ENCODE measurements around the gene KDM8. TPM values are rescaled to one million over a fixed set of nuclear protein-coding genes. Genes with fewer than 3 reads are reported as not detected.
"Not testable (repeated sequence)": the region's sequence is repeated elsewhere in the genome, so short reads cannot be mapped to it uniquely, and the experiment has no call there.

Gene KDM8
- total RNA-seq, 2 donors from 2014 or later, result 6.0 to 18.5 TPM

DNA sequence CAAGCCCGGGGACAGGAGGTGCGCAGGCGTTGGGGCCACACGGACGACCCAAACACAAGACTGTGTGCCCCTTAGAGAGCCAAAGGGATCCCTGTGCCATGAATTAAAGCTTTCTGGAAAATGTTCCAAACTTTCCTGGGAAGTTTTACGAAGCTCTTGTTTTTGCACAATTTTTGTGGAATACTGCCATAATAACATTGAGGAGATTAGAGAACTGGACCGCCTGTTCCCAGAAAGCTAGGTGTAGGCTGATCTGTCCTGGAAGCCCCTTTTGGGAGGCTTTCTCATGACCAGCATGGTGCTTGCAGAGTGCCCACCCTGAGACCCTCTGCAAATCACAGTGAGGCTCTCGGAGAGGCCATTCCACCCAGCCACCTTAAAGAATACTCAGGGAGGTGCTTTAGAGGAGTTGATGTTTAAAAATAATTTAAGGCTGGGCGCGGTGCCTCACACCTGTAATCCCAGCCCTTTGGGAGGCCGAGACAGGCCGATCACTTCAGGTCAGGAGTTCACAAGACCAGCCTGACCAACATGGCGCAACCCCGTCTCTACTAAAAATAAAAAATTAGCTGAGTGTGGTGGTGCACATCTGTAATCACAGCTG is 1.1 kb downstream of the KDM8 start:
- H3K27me3 ChIP-seq, result no peaks in the 10 kb centered on the region
- H3K9me3 ChIP-seq, result no peaks in the 10 kb centered on the region
- DNase-seq (no peak), ATAC-seq (no peak)
- peak overlapping the region; percentile 23 to 27 for H3K4me3 ChIP-seq
- TF ChIP-seq POLR2A (IDR thresholded peaks at IDR 0.05) (no peak), CTCF (IDR thresholded peaks at IDR 0.05) (no peak)
- peaks cover 61% of the 10 kb centered on the region for H3K4me1 ChIP-seq
- 34 to 45% methylated on average over 12 to 14 of the region's 14 CpGs for WGBS, 2 donors
- H3K36me3 ChIP-seq (replicated peaks in 1 of 2; ENCODE audit: insufficient read depth in 1 of 2, low read depth in 2 of 2), result no peaks in the 10 kb centered on the region
- intact Hi-C loops (cut with DNase I), result no loop called here
- H3K27ac ChIP-seq, result peak overlapping the region; percentile 94 to 99 (median 97)

GRCh38 chr16:27205423-27206065 is 2.2 kb downstream of the KDM8 start:
- no peak for ATAC-seq
- intact Hi-C loops (cut with DNase I), result no loop called here
- H3K36me3 ChIP-seq (replicated peaks in 1 of 2; ENCODE audit: insufficient read depth in 1 of 2, low read depth in 2 of 2), result no peaks in the 10 kb centered on the region
- no peak for DNase-seq
- TF ChIP-seq POLR2A (IDR thresholded peaks at IDR 0.05) (no peak), CTCF (IDR thresholded peaks at IDR 0.05) (no peak)
- 73% methylated on average over 10 of the region's 10 CpGs for WGBS, 2 donors
- no peaks in the 10 kb centered on the region for H3K9me3 ChIP-seq
- H3K4me3 ChIP-seq, result no peak overlapping the region
- peak overlapping the region in 3 of 4 donors; percentile 94 to 99 (median 97) for H3K27ac ChIP-seq
- no peaks in the 10 kb centered on the region for H3K27me3 ChIP-seq
- peaks cover 73% of the 10 kb centered on the region for H3K4me1 ChIP-seq

- DNase-seq; H3K9me3 ChIP-seq; H3K27me3 ChIP-seq; intact Hi-C loops (cut with DNase I); H3K36me3 ChIP-seq (replicated peaks in 1 of 2; ENCODE audit: insufficient read depth in 1 of 2, low read depth in 2 of 2); ATAC-seq; H3K4me3 ChIP-seq: not testable (repeated sequence)
- WGBS, 2 donors, result 94 to 96% methylated on average over 10 of the region's 10 CpGs
- peak overlapping the region in 3 of 4 donors; percentile 89 to 99 (median 94) for H3K27ac ChIP-seq
- peaks cover 88% of the 10 kb centered on the region for H3K4me1 ChIP-seq
These were observed 3.8 kb downstream of the KDM8 start for GRCh38 chr16:27207121-27207520.

- Histone ChIP-seq H3K4me3 (no peak overlapping the region), H3K4me1 (peaks cover 93% of the 10 kb centered on the region), H3K9me3 (no peaks in the 10 kb centered on the region), H3K36me3 (replicated peaks in 1 of 2; ENCODE audit: insufficient read depth in 1 of 2, low read depth in 2 of 2) (no peaks in the 10 kb centered on the region), H3K27ac (peak overlapping the region; percentile 82 to 99 (median 92)), H3K27me3 (no peaks in the 10 kb centered on the region)
- ATAC-seq (no peak), DNase-seq (peak in 3 of 4 donors; percentile 39 to 69 (median 60))
- intact Hi-C loops (cut with DNase I), result no loop called here
- TF ChIP-seq CTCF (IDR thresholded peaks at IDR 0.05) (no peak), POLR2A (IDR thresholded peaks at IDR 0.05) (no peak)
- WGBS, 2 donors, result 48 to 57% methylated on average over 4 to 8 of the region's 8 CpGs
These were observed 4.9 kb downstream of the KDM8 start for GRCh38 chr16:27208081-27208680.

DNA sequence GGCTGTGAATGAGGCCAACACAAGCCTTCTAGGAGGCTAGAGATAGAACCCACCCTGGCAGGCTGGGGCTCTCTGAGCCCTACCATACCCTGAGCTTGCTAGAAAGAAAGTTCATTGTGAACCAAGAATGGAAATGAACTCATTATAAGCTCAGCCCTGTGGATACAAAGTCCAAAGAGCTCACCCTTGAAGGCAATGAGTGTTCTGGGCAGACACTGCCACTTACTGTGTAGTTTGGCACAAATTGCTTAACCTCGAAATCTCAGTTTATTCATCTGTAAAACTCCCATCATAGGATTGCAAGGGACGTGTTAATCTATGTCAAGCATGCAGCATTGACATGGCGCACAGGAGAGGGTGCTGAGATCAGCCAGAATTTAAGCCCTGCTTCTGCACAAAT is 5.5 kb downstream of the KDM8 start:
- WGBS, 2 donors, result 29 to 32% methylated on average over 3 of the region's 3 CpGs
- ATAC-seq (peak; percentile 80), DNase-seq (peak; percentile 69 to 88 (median 76))
- Histone ChIP-seq H3K4me3 (no peak overlapping the region), H3K9me3 (no peaks in the 10 kb centered on the region), H3K36me3 (replicated peaks in 1 of 2; ENCODE audit: insufficient read depth in 1 of 2, low read depth in 2 of 2) (no peaks in the 10 kb centered on the region), H3K27me3 (no peaks in the 10 kb centered on the region), H3K27ac (peak overlapping the region; percentile 82 to 99 (median 92)), H3K4me1 (peaks cover 97% of the 10 kb centered on the region)
- no peak for TF ChIP-seq CTCF (IDR thresholded peaks at IDR 0.05)
- TF ChIP-seq POLR2A (IDR thresholded peaks at IDR 0.05), result peak in 2 of 3 donors; percentile 66 to 67
- intact Hi-C loops (cut with DNase I), result no loop called here
